ENCODE results near the gene GRID1. TPM values are rescaled to one million over a fixed set of nuclear protein-coding genes. Genes with fewer than 3 reads are reported as not detected.
A peak's percentile ranks its signal among the peaks of the same experiment; 100 is the strongest.

Gene GRID1
- total RNA-seq, 2 experiments from 2014 or later: not detected

- POLR2A ChIA-PET: no interaction called here
- no peak overlapping the region for H3K27ac Mint-ChIP-seq
- ATAC-seq (ENCODE audit: low read depth): peak; percentile 79
These were observed 754.2 kb downstream of the GRID1 start for GRCh38 chr10:85612378-85612775.

GRCh38 chr10:85611746-85612377 lies 754.7 kb downstream of the GRID1 start:
- Mint-ChIP-seq H3K27ac (no peak overlapping the region), H3K36me3 (no peaks in the 10 kb centered on the region), H3K9me3 (no peaks in the 10 kb centered on the region), H3K4me1 (peaks cover 26% of the 10 kb centered on the region), H3K27me3 (peaks cover 20% of the 10 kb centered on the region), H3K4me3 (peak overlapping the region; percentile 6)
- DNase-seq: no peak
- no peak for ATAC-seq (ENCODE audit: low read depth)
- POLR2A ChIA-PET: no interaction called here

More at GRCh38 chr10:85612378-85612775, 754.2 kb downstream of the GRID1 start:
- peak overlapping the region; percentile 6 for H3K4me3 Mint-ChIP-seq
- peaks cover 26% of the 10 kb centered on the region for H3K4me1 Mint-ChIP-seq
- DNase-seq: peak; percentile 37
- no peaks in the 10 kb centered on the region for H3K9me3 Mint-ChIP-seq
- H3K27me3 Mint-ChIP-seq: peaks cover 21% of the 10 kb centered on the region
- H3K36me3 Mint-ChIP-seq: no peaks in the 10 kb centered on the region

GRCh38 chr10:85611093-85611740 lies 755.4 kb downstream of the GRID1 start:
- Mint-ChIP-seq H3K27ac (no peak overlapping the region), H3K9me3 (no peaks in the 10 kb centered on the region)
- POLR2A ChIA-PET: no interaction called here

GRCh38 chr10:85610381-85611092 lies 756.1 kb downstream of the GRID1 start:
- Mint-ChIP-seq H3K9me3 (no peaks in the 10 kb centered on the region), H3K27me3 (peaks cover 18% of the 10 kb centered on the region), H3K36me3 (no peaks in the 10 kb centered on the region), H3K4me1 (peaks cover 26% of the 10 kb centered on the region), H3K4me3 (no peak overlapping the region), H3K27ac (no peak overlapping the region)
- DNase-seq: no peak
- POLR2A ChIA-PET: no interaction called here
- ATAC-seq (ENCODE audit: low read depth): no peak

More at GRCh38 chr10:85611093-85611740, 755.4 kb downstream of the GRID1 start:
- no peaks in the 10 kb centered on the region for H3K36me3 Mint-ChIP-seq
- DNase-seq: no peak
- no peak for ATAC-seq (ENCODE audit: low read depth)
- H3K4me3 Mint-ChIP-seq: no peak overlapping the region
- H3K27me3 Mint-ChIP-seq: peaks cover 20% of the 10 kb centered on the region
- peaks cover 26% of the 10 kb centered on the region for H3K4me1 Mint-ChIP-seq

- POLR2A ChIA-PET: no interaction called here
- H3K27me3 Mint-ChIP-seq: peaks cover 18% of the 10 kb centered on the region
- DNase-seq (no peak), ATAC-seq (ENCODE audit: low read depth) (no peak)
- H3K4me1 Mint-ChIP-seq: peaks cover 21% of the 10 kb centered on the region
- H3K27ac Mint-ChIP-seq: no peak overlapping the region
- no peaks in the 10 kb centered on the region for H3K36me3 Mint-ChIP-seq
- H3K9me3 Mint-ChIP-seq: no peaks in the 10 kb centered on the region
- no peak overlapping the region for H3K4me3 Mint-ChIP-seq
These were observed 757.1 kb downstream of the GRID1 start for GRCh38 chr10:85609509-85609908.

- no peak overlapping the region for H3K27ac Mint-ChIP-seq
- H3K9me3 Mint-ChIP-seq: no peaks in the 10 kb centered on the region
- H3K27me3 Mint-ChIP-seq: peaks cover 15% of the 10 kb centered on the region
- H3K4me1 Mint-ChIP-seq: peaks cover 14% of the 10 kb centered on the region
- no peak overlapping the region for H3K4me3 Mint-ChIP-seq
- POLR2A ChIA-PET: no interaction called here
- ATAC-seq (ENCODE audit: low read depth): no peak
- H3K36me3 Mint-ChIP-seq: no peaks in the 10 kb centered on the region
- no peak for DNase-seq
These were observed 757.9 kb downstream of the GRID1 start for GRCh38 chr10:85608706-85609105.

GRCh38 chr10:85607043-85607695 lies 759.4 kb downstream of the GRID1 start:
- Mint-ChIP-seq H3K9me3 (no peaks in the 10 kb centered on the region), H3K4me1 (peaks cover 2% of the 10 kb centered on the region), H3K27me3 (peaks cover 15% of the 10 kb centered on the region), H3K36me3 (no peaks in the 10 kb centered on the region), H3K4me3 (no peak overlapping the region), H3K27ac (no peak overlapping the region)
- POLR2A ChIA-PET: no interaction called here
- DNase-seq (no peak), ATAC-seq (ENCODE audit: low read depth) (no peak)

- H3K27me3 Mint-ChIP-seq: peaks cover 15% of the 10 kb centered on the region
- ATAC-seq (ENCODE audit: low read depth) (no peak), DNase-seq (no peak)
- no peaks in the 10 kb centered on the region for H3K4me1 Mint-ChIP-seq
- no peak overlapping the region for H3K27ac Mint-ChIP-seq
- POLR2A ChIA-PET: no interaction called here
- no peaks in the 10 kb centered on the region for H3K9me3 Mint-ChIP-seq
- no peak overlapping the region for H3K4me3 Mint-ChIP-seq
- no peaks in the 10 kb centered on the region for H3K36me3 Mint-ChIP-seq
These were observed 760.2 kb downstream of the GRID1 start for GRCh38 chr10:85606401-85606800.

- DNase-seq (no peak), ATAC-seq (ENCODE audit: low read depth) (no peak)
- H3K27me3 Mint-ChIP-seq: peaks cover 3% of the 10 kb centered on the region
- no peak overlapping the region for H3K27ac Mint-ChIP-seq
- H3K36me3 Mint-ChIP-seq: no peaks in the 10 kb centered on the region
- POLR2A ChIA-PET: no interaction called here
- no peaks in the 10 kb centered on the region for H3K9me3 Mint-ChIP-seq
- H3K4me3 Mint-ChIP-seq: no peak overlapping the region
- H3K4me1 Mint-ChIP-seq: no peaks in the 10 kb centered on the region
These were observed 761.7 kb downstream of the GRID1 start for GRCh38 chr10:85604884-85605283.

- Mint-ChIP-seq H3K27ac (no peak overlapping the region), H3K9me3 (no peaks in the 10 kb centered on the region), H3K27me3 (no peaks in the 10 kb centered on the region), H3K4me3 (no peak overlapping the region), H3K36me3 (no peaks in the 10 kb centered on the region), H3K4me1 (no peaks in the 10 kb centered on the region)
- ATAC-seq (ENCODE audit: low read depth) (no peak), DNase-seq (no peak)
- POLR2A ChIA-PET: no interaction called here
These were observed 762.4 kb downstream of the GRID1 start for GRCh38 chr10:85604136-85604725.

GRCh38 chr10:85603151-85603940 lies 763.2 kb downstream of the GRID1 start:
- H3K27ac Mint-ChIP-seq: no peak overlapping the region
- peaks cover 2% of the 10 kb centered on the region for H3K27me3 Mint-ChIP-seq
- no peaks in the 10 kb centered on the region for H3K4me1 Mint-ChIP-seq
- DNase-seq: no peak
- no peaks in the 10 kb centered on the region for H3K9me3 Mint-ChIP-seq
- ATAC-seq (ENCODE audit: low read depth): no peak
- no peaks in the 10 kb centered on the region for H3K36me3 Mint-ChIP-seq
- H3K4me3 Mint-ChIP-seq: no peak overlapping the region
- POLR2A ChIA-PET: no interaction called here

- Mint-ChIP-seq H3K27me3 (peaks cover 2% of the 10 kb centered on the region), H3K36me3 (no peaks in the 10 kb centered on the region), H3K4me3 (no peak overlapping the region), H3K9me3 (no peaks in the 10 kb centered on the region), H3K27ac (no peak overlapping the region), H3K4me1 (no peaks in the 10 kb centered on the region)
- POLR2A ChIA-PET: no interaction called here
- ATAC-seq (ENCODE audit: low read depth): no peak
- no peak for DNase-seq
These were observed 763.9 kb downstream of the GRID1 start for GRCh38 chr10:85602713-85603112.

GRCh38 chr10:85602306-85602705 lies 764.3 kb downstream of the GRID1 start:
- Mint-ChIP-seq H3K9me3 (no peaks in the 10 kb centered on the region), H3K27ac (no peak overlapping the region), H3K4me3 (no peak overlapping the region), H3K4me1 (no peaks in the 10 kb centered on the region), H3K27me3 (peaks cover 2% of the 10 kb centered on the region), H3K36me3 (no peaks in the 10 kb centered on the region)
- no peak for DNase-seq
- ATAC-seq (ENCODE audit: low read depth): no peak
- POLR2A ChIA-PET: no interaction called here

Data from activated naive CD8-positive, alpha-beta T cell treated with anti-CD3 and anti-CD28 coated beads, Interleukin-2, amount 10 ng/mL, durations not matched to agents 7 days and 5 days (primary cell).